ENCODE measurements around the gene RAMP1.

Gene RAMP1

GRCh38 chr2:237955640-237956401 lies 96.4 kb downstream of the RAMP1 start:
- ATAC-seq: no peak

GRCh38 chr2:237956402-237956736 lies 96.9 kb downstream of the RAMP1 start:
- ATAC-seq: no peak

GRCh38 chr2:237961637-237962036 lies 102.2 kb downstream of the RAMP1 start:
- ATAC-seq: no peak
